RWPE2 (cell line): ENCODE results near the gene CNTNAP5.
"Not testable (repeated sequence)": the region's sequence is repeated elsewhere in the genome, so short reads cannot be mapped to it uniquely, and the experiment has no call there.

Experiments
- ATAC-seq: fragments of 200-7000 bp; cut with Tn5 transposase; 3 replicates; pipeline ENCODE4 v1.9.1; 2021; ENCODE audit warnings: low read depth
- DNase-seq: peaks from one replicate; pipeline ENCODE4 v3.0.0-alpha.2; 2020; ENCODE audit warnings: low spot score
- H3K27ac ChIP-seq: fragments of 450-650 bp; 2 replicates; pipeline ENCODE4 v1.5.1; 2017; ENCODE audit warnings: mild to moderate bottlenecking; ENCODE audit not compliant: poor library complexity, severe bottlenecking
- H3K27me3 ChIP-seq: fragments of 250-450 bp; sonication (Bioruptor Pico); 2 replicates; pipeline ENCODE4 v1.5.1; 2021; ENCODE audit warnings: mild to moderate bottlenecking, moderate library complexity; ENCODE audit not compliant: insufficient read depth, poor library complexity, severe bottlenecking
- H3K36me3 ChIP-seq: fragments of 250-450 bp; sonication (Bioruptor Pico); 2 replicates; pipeline ENCODE4 v1.5.1; 2020; ENCODE audit warnings: low read depth, mild to moderate bottlenecking, moderate library complexity
- H3K4me1 ChIP-seq: fragments of 250-450 bp; sonication (Bioruptor Pico); 2 replicates; pipeline ENCODE4 v1.5.1; 2021; ENCODE audit warnings: mild to moderate bottlenecking, moderate library complexity; ENCODE audit not compliant: insufficient read depth, poor library complexity, severe bottlenecking
- H3K4me3 ChIP-seq: fragments of 250-450 bp; sonication (Bioruptor Pico); 2 replicates; pipeline ENCODE4 v1.5.1; 2021; ENCODE audit warnings: mild to moderate bottlenecking, moderate library complexity; ENCODE audit not compliant: severe bottlenecking
- H3K9me3 ChIP-seq: fragments of 250-450 bp; sonication (Bioruptor Pico); 2 replicates; pipeline ENCODE4 v1.5.1; 2021; ENCODE audit warnings: mild to moderate bottlenecking, moderate library complexity; ENCODE audit not compliant: severe bottlenecking
- CTCF ChIP-seq: fragments of 450-650 bp; IDR thresholded peaks from one replicate; pipeline ENCODE4 v1.5.1; 2017; ENCODE audit warnings: mild to moderate bottlenecking, moderate library complexity; ENCODE audit not compliant: poor library complexity, severe bottlenecking

The CNTNAP5 gene

GRCh38 chr2:124343827-124344498 is 318.9 kb downstream of the CNTNAP5 start:
- Histone ChIP-seq H3K9me3 (no peaks in the 10 kb centered on the region), H3K27ac (no peak overlapping the region), H3K27me3 (no peaks in the 10 kb centered on the region), H3K4me1 (no peaks in the 10 kb centered on the region), H3K4me3 (no peak overlapping the region), H3K36me3 (no peaks in the 10 kb centered on the region)
- no peak for TF ChIP-seq CTCF
- ATAC-seq (no peak), DNase-seq (no peak)

- DNase-seq (no peak), ATAC-seq (no peak)
- no peaks in the 10 kb centered on the region for H3K27me3 ChIP-seq
- H3K4me1 ChIP-seq = no peaks in the 10 kb centered on the region
- no peak overlapping the region for H3K27ac ChIP-seq
- H3K9me3 ChIP-seq = no peaks in the 10 kb centered on the region
- H3K4me3 ChIP-seq = no peak overlapping the region
- no peaks in the 10 kb centered on the region for H3K36me3 ChIP-seq
- TF ChIP-seq CTCF = no peak
Observed at GRCh38 chr2:124347209-124347608, 322.1 kb downstream of the CNTNAP5 start.

GRCh38 chr2:124353656-124354055 is 328.6 kb downstream of the CNTNAP5 start:
- no peak overlapping the region for H3K27ac ChIP-seq
- no peaks in the 10 kb centered on the region for H3K9me3 ChIP-seq
- TF ChIP-seq CTCF = no peak
- H3K4me1 ChIP-seq = no peaks in the 10 kb centered on the region
- ATAC-seq (no peak), DNase-seq (no peak)
- H3K36me3 ChIP-seq = no peaks in the 10 kb centered on the region
- H3K4me3 ChIP-seq = no peak overlapping the region
- H3K27me3 ChIP-seq = no peaks in the 10 kb centered on the region

- no peaks in the 10 kb centered on the region for H3K9me3 ChIP-seq
- no peak overlapping the region for H3K4me3 ChIP-seq
- H3K4me1 ChIP-seq = no peaks in the 10 kb centered on the region
- DNase-seq (no peak), ATAC-seq (no peak)
- no peak for TF ChIP-seq CTCF
- no peaks in the 10 kb centered on the region for H3K36me3 ChIP-seq
- no peaks in the 10 kb centered on the region for H3K27me3 ChIP-seq
- H3K27ac ChIP-seq = no peak overlapping the region
Observed at GRCh38 chr2:124354466-124354865, 329.4 kb downstream of the CNTNAP5 start.

- H3K4me1 ChIP-seq, H3K27ac ChIP-seq, H3K36me3 ChIP-seq, H3K27me3 ChIP-seq, H3K9me3 ChIP-seq, H3K4me3 ChIP-seq, ATAC-seq, DNase-seq: not testable (repeated sequence)
Observed at GRCh38 chr2:124361966-124362365, 336.9 kb downstream of the CNTNAP5 start.
